K562 (cell line): ENCODE results near the gene SH3TC1. TPM values are rescaled to one million over a fixed set of nuclear protein-coding genes. Genes with fewer than 3 reads are reported as not detected.

ENCODE experiments used
- ATAC-seq: fragments of 200-7000 bp; cut with Tn5 transposase; 3 replicates; pipeline ENCODE4 v1.9.1; 2020; ENCODE audit warnings: moderate library complexity
- BruUV-seq: library from RNA; stranded (reverse); fragments of 400-500 nt; replicated peaks from 2 replicates; lab custom pipeline; 2021; lab: Mats Ljungman, UMichigan
- CTCF ChIA-PET: fragments of 300-600 bp; formaldehyde crosslinking; extraction: SDS; loops from one replicate; lab custom pipeline; 2021; ENCODE audit warnings: low intra/inter-chr PET ratio; lab: Yijun Ruan, JAX
- POLR2A ChIA-PET: fragments of 300-600, 350-650 bp; sonication (Branson Sonifier 250); formaldehyde crosslinking; extraction: SDS; loops from one replicate; lab custom pipeline; 2021; ENCODE audit warnings: antibody characterized with exemption, inconsistent platforms; lab: Yijun Ruan, JAX
- DNase-seq, 4 experiments: peaks; one replicate each; pipeline versions ENCODE4 v3.0.0 to v3.0.0-alpha.2; 2011 to 2018; ENCODE audit warnings: low spot score in 3 of 4, mixed read lengths in 3 of 4; ENCODE audit errors: extremely low read depth in 1 of 4
- FAIRE-seq: peaks from 2 replicates; lab custom pipeline; 2011; peaks lifted over from hg19 to GRCh38; lab: Jason Lieb, UNC
- H2AFZ ChIP-seq: 2 replicates; pipeline ENCODE4 v1.6.0; 2011; ENCODE audit warnings: low read depth, low read length, control low read depth, inconsistent platforms
- H3K27ac ChIP-seq: fragments of 200-600 bp; 3 replicates; pipeline ENCODE4 v1.8.0; 2011; ENCODE audit warnings: low read depth, mild to moderate bottlenecking, control low read depth, inconsistent platforms, low read length, moderate library complexity, mixed read lengths; ENCODE audit errors: extremely low read depth
- H3K27me3 ChIP-seq, 2 experiments: fragments of 300-600 bp in 1 of 2; 2 replicates in 1 of 2; 3 replicates in 1 of 2; pipeline versions ENCODE4 v1.6.0 to v1.8.0; 2011; ENCODE audit warnings: inconsistent platforms in 2 of 2, low read length in 2 of 2, mild to moderate bottlenecking in 1 of 2, mixed read lengths in 1 of 2, moderate library complexity in 1 of 2; ENCODE audit not compliant: control insufficient read depth in 2 of 2, insufficient read depth in 2 of 2
- H3K36me3 ChIP-seq: fragments of 300-600 bp; 3 replicates; pipeline ENCODE4 v1.8.0; 2011; ENCODE audit warnings: mild to moderate bottlenecking, low read length, inconsistent platforms; ENCODE audit not compliant: control insufficient read depth, insufficient read depth
- H3K4me1 ChIP-seq, 2 experiments: fragments of 200-600 bp in 1 of 2; replicated peaks in 1 of 2; 2 replicates in 1 of 2; 3 replicates in 1 of 2; pipeline versions ENCODE4 v1.5.1 to v1.8.0; 2011; ENCODE audit warnings: inconsistent platforms in 2 of 2, low read length in 2 of 2, mild to moderate bottlenecking in 1 of 2, mixed read lengths in 1 of 2, moderate library complexity in 1 of 2; ENCODE audit not compliant: control insufficient read depth in 2 of 2, insufficient read depth in 2 of 2
- H3K4me2 ChIP-seq: 2 replicates; pipeline ENCODE4 v1.6.1; 2011; ENCODE audit warnings: low read length, control low read depth, inconsistent platforms, mixed read lengths; ENCODE audit not compliant: insufficient read depth
- H3K4me3 ChIP-seq: fragments of 200-600 bp; sonication (generic), shearing (Covaris generic); 2 replicates; pipeline ENCODE4 v1.5.1; 2016; ENCODE audit warnings: control low read depth, inconsistent platforms
- H3K79me2 ChIP-seq: fragments of 200-600 bp; 3 replicates; pipeline ENCODE4 v1.8.0; 2011; ENCODE audit warnings: low read length, inconsistent platforms; ENCODE audit not compliant: control insufficient read depth, insufficient read depth
- H3K9ac ChIP-seq, 2 experiments: 2 replicates each; pipeline versions ENCODE4 v1.6.0 to v1.6.1; 2011; ENCODE audit warnings: low read depth in 2 of 2, low read length in 2 of 2, control low read depth in 1 of 2, inconsistent platforms in 1 of 2, mild to moderate bottlenecking in 1 of 2, mixed read lengths in 1 of 2; ENCODE audit not compliant: insufficient read depth in 1 of 2
- H3K9me1 ChIP-seq: one replicate; pipeline ENCODE4 v1.6.0; 2011; ENCODE audit warnings: inconsistent platforms, mild to moderate bottlenecking, low read length, moderate library complexity; ENCODE audit not compliant: control insufficient read depth, insufficient read depth
- H3K9me3 ChIP-seq: replicated peaks from 2 replicates; pipeline ENCODE4 v1.5.1; 2011; ENCODE audit warnings: low read depth, low read length, inconsistent platforms; ENCODE audit not compliant: control insufficient read depth, insufficient read depth
- H4K20me1 ChIP-seq: replicated peaks from 2 replicates; pipeline ENCODE4 v1.6.1; 2011; ENCODE audit warnings: low read length, inconsistent platforms, mixed read lengths; ENCODE audit not compliant: control insufficient read depth, insufficient read depth
- ATF4 ChIP-seq: fragments of 450-650 bp; formaldehyde crosslinking; IDR thresholded peaks from 2 replicates; pipeline ENCODE4 v1.4.0; 2022; ENCODE audit warnings: mild to moderate bottlenecking, moderate library complexity
- EP300 ChIP-seq: IDR thresholded peaks from 2 replicates; pipeline ENCODE4 v1.6.1; 2012; ENCODE audit warnings: low read length, improper control_type of control experiment
- FOXM1 ChIP-seq, 2 experiments: fragments of 450-650 bp in 1 of 2; sonication (generic) in 1 of 2; formaldehyde crosslinking in 1 of 2; IDR thresholded peaks; 2 replicates each; pipeline versions ENCODE4 v1.6.1 to v1.9.0; 2017 to 2022; ENCODE audit warnings: low read depth in 2 of 2, mild to moderate bottlenecking in 2 of 2, missing genetic modification reagents in 1 of 2, moderate library complexity in 1 of 2
- HDAC6 ChIP-seq: IDR thresholded peaks from 2 replicates; pipeline ENCODE4 v1.6.1; 2012; ENCODE audit warnings: low read depth, mild to moderate bottlenecking, control low read depth, inconsistent platforms, low read length, moderate library complexity
- MITF ChIP-seq: IDR thresholded peaks from 2 replicates; pipeline ENCODE4 v1.6.1; 2014; ENCODE audit warnings: antibody characterized with exemption
- NFYB ChIP-seq: IDR thresholded peaks from 2 replicates; pipeline ENCODE4 v1.6.1; 2011; ENCODE audit warnings: mild to moderate bottlenecking, moderate library complexity; ENCODE audit not compliant: insufficient read length; ENCODE audit errors: extremely low read depth
- NR0B1 ChIP-seq: fragments of 450-650 bp; IDR thresholded peaks from one replicate; pipeline ENCODE4 v1.6.1; 2018; ENCODE audit warnings: mild to moderate bottlenecking, moderate library complexity; ENCODE audit not compliant: partially characterized antibody
- SAFB2 ChIP-seq: fragments of 200-400 bp; formaldehyde crosslinking; IDR thresholded peaks from 2 replicates; pipeline ENCODE4 v1.6.1; 2018; ENCODE audit warnings: borderline replicate concordance, low read length, low read depth, moderate library complexity; ENCODE audit not compliant: severe bottlenecking
- SIN3B ChIP-seq: fragments of 450-650 bp; IDR thresholded peaks from 2 replicates; pipeline ENCODE4 v1.6.1; 2017; ENCODE audit warnings: low read depth, mild to moderate bottlenecking, moderate library complexity
- SMAD3 ChIP-seq: fragments of 450-650 bp; formaldehyde crosslinking; conservative IDR thresholded peaks from 2 replicates; pipeline ENCODE4 v1.4.0; 2020; ENCODE audit warnings: mild to moderate bottlenecking
- SMARCA5 ChIP-seq: fragments of 450-650 bp; IDR thresholded peaks from 2 replicates; pipeline ENCODE4 v1.6.1; 2016
- SRF ChIP-seq, 2 experiments: fragments of 250-450, 450-650 bp in 1 of 2; sonication (Bioruptor Pico) in 1 of 2; sonication (generic) in 1 of 2; formaldehyde crosslinking; IDR thresholded peaks; 2 replicates each; pipeline versions ENCODE4 v1.5.0 to v1.5.1; 2020 to 2022; ENCODE audit warnings: mild to moderate bottlenecking in 1 of 2, missing genetic modification reagents in 1 of 2
- STAT6 ChIP-seq: sonication (generic); formaldehyde crosslinking; IDR thresholded peaks from 2 replicates; pipeline ENCODE4 v1.8.1; 2023; ENCODE audit warnings: mild to moderate bottlenecking, missing genetic modification reagents
- ZNF699 ChIP-seq: fragments of 250-450 bp; sonication (Bioruptor Pico); IDR thresholded peaks from 2 replicates; pipeline ENCODE4 v1.8.0; 2021; ENCODE audit warnings: mild to moderate bottlenecking, moderate library complexity; ENCODE audit not compliant: insufficient replicate concordance
- WGBS: fragments of 100-300 bp; shearing (Covaris generic); methylation state at CpG from one replicate; pipeline ENCODE4 v1.1.6; 2016; ENCODE audit warnings: low coverage, mixed read lengths; ENCODE audit not compliant: insufficient coverage; ENCODE audit errors: missing lambda C conversion rate; 5-methylcytosine and 5-hydroxymethylcytosine counted together
- in situ Hi-C: fragments of 300-500 bp; cut with MboI; formaldehyde crosslinking; loops from 4 replicates; pipeline ENCODE4 v1.15.0; 2018; ENCODE audit warnings: inconsistent platforms, mixed read lengths
- intact Hi-C: fragments of 100-400 bp; cut with micrococcal nuclease; formaldehyde crosslinking; loops from 2 replicates; pipeline ENCODE4 v1.14.2; 2022
- polyA plus RNA-seq, 8 experiments: library from polyadenylated mRNA; depleted of rRNA in 4 of 8; stranded (reverse) in 5 of 8; unstranded in 3 of 8; fragments of >200 nt; fragmentation: Nextera tagmentation in 2 of 8; fragmentation: Illumina TruSeq in 1 of 8; extraction: Ambion mirVana in 2 of 8; extraction: Trizol in 1 of 8; gene quantifications; 2 replicates each; pipeline versions ENCODE4 v1.2.1 to v1.2.3, GENCODE V29; 2011 to 2014; ENCODE audit warnings: inconsistent platforms in 1 of 8, missing spikeins in 1 of 8
- total RNA-seq, 7 experiments: library from RNA; depleted of rRNA in 6 of 7; stranded (reverse); fragments of >200 nt in 6 of 7; fragmentation: Illumina TruSeq in 2 of 7; extraction: Trizol in 2 of 7; gene quantifications; 2 replicates each; pipeline versions ENCODE4 v1.2.1 to v1.2.3, GENCODE V29; 2011 to 2021; ENCODE audit warnings: low replicate concordance in 1 of 7

The SH3TC1 gene
- total and polyA plus RNA-seq, 9 of the 15 experiments (the other 6 are each of a cell fraction or from before 2014, with no cell fraction given): 0.04 to 2.1 (median 0.48) TPM; not detected in 1

GRCh38 chr4:8278421-8279287, 79.6 kb downstream of the SH3TC1 start:
- Histone ChIP-seq H3K9me1 (no peaks in the 10 kb centered on the region), H3K79me2 (no peaks in the 10 kb centered on the region), H3K27me3 (peaks cover 0 to 58% of the 10 kb centered on the region in 2 experiments; a peak in 4 of 5 replicates), H3K4me2 (no peak overlapping the region), H4K20me1 (no peaks in the 10 kb centered on the region), H3K27ac (no peak overlapping the region), H3K36me3 (no peaks in the 10 kb centered on the region), H3K9me3 (no peaks in the 10 kb centered on the region), H3K4me3 (no peak overlapping the region), H3K4me1 (peaks cover 0 to 28% of the 10 kb centered on the region in 2 experiments; a peak in 2 of 5 replicates), H2AFZ (no peak overlapping the region), H3K9ac (no peak overlapping the region)
- intact Hi-C loops: no loop called here
- 14% methylated on average over 11 of the region's 17 CpGs for WGBS
- FAIRE-seq (no peak), DNase-seq (no peak), ATAC-seq (no peak)
- ChIA-PET CTCF (no interaction called here), POLR2A (interaction anchor here (0.8 to 0.9 kb wide), 2 partner anchors 11 to 42 kb away, joined by 3 read pairs; no protein-coding TSS in a partner anchor)
- in situ Hi-C loops: no loop called here
- BruUV-seq: no TSS peak
- TF ChIP-seq NR0B1: no peak
- TF ChIP-seq HDAC6: no peak
- TF ChIP-seq SMAD3 (CRISPR knock-in tag): no peak
- TF ChIP-seq ZNF699 (CRISPR knock-in tag): no peak
- TF ChIP-seq SAFB2: no peak
- TF ChIP-seq SIN3B: no peak
- TF ChIP-seq SRF (CRISPR knock-in tag; IDR thresholded peaks at IDR 0.05): no peak
- TF ChIP-seq NFYB: no peak
- TF ChIP-seq EP300: no peak
- TF ChIP-seq STAT6 (CRISPR knock-in tag): no peak
- TF ChIP-seq FOXM1 (IDR thresholded peaks at IDR 0.05; ENCODE audit: low read depth): no peak
- TF ChIP-seq FOXM1 (CRISPR knock-in tag; IDR thresholded peaks at IDR 0.05; ENCODE audit: low read depth): no peak
- no peak for TF ChIP-seq MITF
- TF ChIP-seq ATF4 (CRISPR knock-in tag): no peak
- 0 out of 2 replicates have a peak, but pooled peaks have one; percentile 45 for TF ChIP-seq SMARCA5
